A549 (cell line): ENCODE measurements around the gene NDUFS1. TPM values are rescaled to one million over a fixed set of nuclear protein-coding genes. Genes with fewer than 3 reads are reported as not detected.

Experiments
- ATAC-seq, 2 experiments: fragments of 200-7000 bp in 1 of 2; fragments of >200 bp in 1 of 2; cut with Nextera tagmentation in 1 of 2; cut with Tn5 transposase in 1 of 2; 3 replicates each; pipeline versions ENCODE4 v1.8.0 to v1.9.1; 2018 to 2020; ENCODE audit warnings: mild to moderate bottlenecking in 1 of 2, moderate library complexity in 1 of 2
- CTCF ChIA-PET: fragments of 300-600 bp; sonication (Branson Sonifier 250); formaldehyde crosslinking; extraction: SDS; loops from one replicate; lab custom pipeline; 2021; ENCODE audit warnings: antibody characterized with exemption, inconsistent platforms; lab: Yijun Ruan, JAX
- POLR2A ChIA-PET: fragments of 350-600 bp; formaldehyde crosslinking; extraction: SDS; loops from one replicate; lab custom pipeline; 2021; ENCODE audit warnings: antibody characterized with exemption, inconsistent platforms; lab: Yijun Ruan, JAX
- DNase-seq, 2 experiments: peaks; one replicate each; pipeline versions ENCODE4 v3.0.0 to v3.0.0-alpha.2; 2011 to 2016; ENCODE audit warnings: low read depth in 1 of 2, low spot score in 1 of 2
- FAIRE-seq: peaks from 2 replicates; lab custom pipeline; 2011; peaks lifted over from hg19 to GRCh38; lab: Jason Lieb, UNC
- H3K27ac ChIP-seq, 2 experiments: fragments of >200 bp; sonication (Bioruptor Twin); formaldehyde crosslinking; 3 replicates each; pipeline ENCODE4 v1.5.1; 2016 to 2017
- H3K4me1 ChIP-seq: fragments of >200 bp; sonication (Bioruptor Twin); formaldehyde crosslinking; 3 replicates; pipeline ENCODE4 v1.6.1; 2016
- H3K4me2 ChIP-seq: fragments of >200 bp; sonication (Bioruptor Twin); formaldehyde crosslinking; 3 replicates; pipeline ENCODE4 v1.6.1; 2016
- H3K4me3 ChIP-seq: fragments of >200 bp; sonication (Bioruptor Twin); formaldehyde crosslinking; 3 replicates; pipeline ENCODE4 v1.5.1; 2016
- H3K9me3 ChIP-seq: fragments of >200 bp; sonication (Bioruptor Twin); formaldehyde crosslinking; 3 replicates; pipeline ENCODE4 v1.6.1; 2016
- CHD2 ChIP-seq: fragments of 150-350 bp; IDR thresholded peaks from 2 replicates; pipeline ENCODE4 v1.6.1; 2014; ENCODE audit warnings: low read length; ENCODE audit not compliant: partially characterized antibody
- CTCF ChIP-seq: fragments of >200 bp; sonication (Bioruptor Twin); formaldehyde crosslinking; IDR thresholded peaks from 3 replicates; pipeline ENCODE4 v1.5.1; 2016
- FOSL2 ChIP-seq, 2 experiments: fragments of 450-650 bp in 1 of 2; fragments of >200 bp in 1 of 2; sonication (Bioruptor Twin) in 1 of 2; formaldehyde crosslinking; IDR thresholded peaks; 2 replicates each; pipeline versions ENCODE4 v1.5.0 to v1.6.1; 2016 to 2020; ENCODE audit warnings: mild to moderate bottlenecking in 1 of 2, moderate library complexity in 1 of 2
- HEYL ChIP-seq: fragments of 250-450 bp; sonication (Bioruptor Pico); IDR thresholded peaks from 2 replicates; pipeline ENCODE4 v1.8.0; 2021; ENCODE audit warnings: mild to moderate bottlenecking, moderate library complexity
- HOXA7 ChIP-seq: fragments of 250-450 bp; sonication (Bioruptor Pico); IDR thresholded peaks from 2 replicates; pipeline ENCODE4 v1.5.0; 2020; ENCODE audit warnings: mild to moderate bottlenecking, moderate library complexity
- RAD21 ChIP-seq, 2 experiments: fragments of >200 bp in 1 of 2; sonication (Bioruptor Twin) in 1 of 2; formaldehyde crosslinking in 1 of 2; IDR thresholded peaks in 1 of 2; conservative IDR thresholded peaks in 1 of 2; 2 replicates in 1 of 2; 3 replicates in 1 of 2; pipeline ENCODE4 v1.6.1; 2012 to 2018; ENCODE audit warnings: inconsistent platforms in 1 of 2
- RARB ChIP-seq: fragments of 250-450 bp; sonication (Bioruptor Pico); IDR thresholded peaks from 2 replicates; pipeline ENCODE4 v1.8.0; 2021; ENCODE audit warnings: mild to moderate bottlenecking, moderate library complexity
- RCOR1 ChIP-seq: fragments of 150-350 bp; IDR thresholded peaks from 2 replicates; pipeline ENCODE4 v1.6.1; 2014; ENCODE audit warnings: antibody characterized with exemption, low read length, low read depth
- RFX5 ChIP-seq: fragments of 450-650 bp; IDR thresholded peaks from 2 replicates; pipeline ENCODE4 v1.7.1; 2014; ENCODE audit warnings: antibody characterized with exemption, mild to moderate bottlenecking, moderate library complexity
- SREBF2 ChIP-seq: fragments of 450-650 bp; IDR thresholded peaks from 2 replicates; pipeline ENCODE4 v1.6.1; 2014; ENCODE audit warnings: mild to moderate bottlenecking, moderate library complexity
- ZC3H11A ChIP-seq: fragments of 450-650 bp; IDR thresholded peaks from 2 replicates; pipeline ENCODE4 v1.6.1; 2014; ENCODE audit warnings: antibody characterized with exemption, mild to moderate bottlenecking
- ZNF302 ChIP-seq: fragments of 250-450 bp; sonication (Bioruptor Pico); IDR thresholded peaks from 2 replicates; pipeline ENCODE4 v1.9.0; 2021; ENCODE audit warnings: inconsistent platforms, mild to moderate bottlenecking, moderate library complexity
- WGBS: methylation state at CpG from one replicate; pipeline ENCODE4 v1.1.6; 2017; ENCODE audit errors: missing lambda C conversion rate; 5-methylcytosine and 5-hydroxymethylcytosine counted together
- polyA plus RNA-seq, 4 experiments: library from polyadenylated mRNA; depleted of rRNA in 3 of 4; stranded (reverse); fragments of >200 nt; fragmentation: RNase III in 1 of 4; extraction: RNeasy Plus Mini Kit Qiagen cat#74134 plus additional on column Dnase treatment in 1 of 4; gene quantifications; 2 replicates in 3 of 4; 3 replicates in 1 of 4; pipeline ENCODE4 v1.2.3, GENCODE V29; 2011 to 2017
- TF ChIP-seq, protein P1 (sequence below): IDR thresholded peaks from 2 replicates; pipeline ENCODE4 v1.6.1; 2012
- TF ChIP-seq, protein P2 (sequence below): fragments of 450-650 bp; IDR thresholded peaks from 2 replicates; pipeline ENCODE4 v1.6.1; 2014; ENCODE audit warnings: antibody characterized with exemption
- TF ChIP-seq, protein P3 (sequence below): fragments of 200-600 bp; sonication (generic); IDR thresholded peaks from 2 replicates; pipeline ENCODE4 v1.6.1; 2016; ENCODE audit warnings: antibody characterized with exemption, mild to moderate bottlenecking, moderate library complexity

Gene NDUFS1
- polyA plus RNA-seq, 2 of the 4 experiments (the other 2 are of a cell fraction) = 86.7 to 134 TPM

DNA sequence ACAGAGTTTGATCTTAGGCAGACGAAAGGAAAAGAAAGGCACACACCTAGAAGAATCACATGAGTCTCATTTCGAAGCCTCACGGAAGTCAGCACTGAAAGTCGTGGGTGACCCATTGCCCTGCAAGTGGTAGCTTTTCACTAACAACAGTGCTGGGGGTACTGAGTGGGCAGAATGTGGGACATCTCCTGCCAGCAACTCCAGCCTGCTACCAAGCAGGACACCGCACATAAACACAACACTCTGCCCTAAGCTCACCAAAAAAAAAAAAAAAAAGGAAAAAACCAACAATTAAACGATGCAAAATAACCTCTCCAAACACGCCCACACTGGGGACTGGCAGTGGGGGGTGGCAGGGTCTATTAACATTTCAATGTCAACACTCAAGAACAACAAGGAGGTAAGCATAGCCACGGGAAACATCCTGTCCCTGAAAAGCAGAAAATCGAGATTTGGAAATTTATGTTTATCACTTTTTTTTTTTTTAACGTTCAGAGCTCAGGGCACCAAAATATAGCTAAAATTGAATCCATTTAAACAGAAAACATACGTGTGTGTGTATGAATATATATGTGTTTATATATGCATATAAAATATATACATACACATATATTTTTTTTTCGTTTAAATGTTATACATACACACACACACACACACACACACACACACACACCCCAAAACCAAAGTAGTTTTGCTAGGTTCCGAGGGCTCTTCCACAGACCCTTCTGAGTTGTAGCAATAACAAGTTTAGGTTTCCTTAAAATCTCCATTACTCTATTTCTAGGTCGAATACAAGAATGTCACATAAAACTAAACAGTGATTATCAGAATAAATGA is 75.4 kb downstream of the NDUFS1 start (continued):
- TF ChIP-seq CTCF (no peak), RFX5 (no peak), FOSL2 (IDR thresholded peaks at IDR 0.05) (no peak), FOSL2 (CRISPR knock-in tag; IDR thresholded peaks at IDR 0.05) (no peak)

DNA sequence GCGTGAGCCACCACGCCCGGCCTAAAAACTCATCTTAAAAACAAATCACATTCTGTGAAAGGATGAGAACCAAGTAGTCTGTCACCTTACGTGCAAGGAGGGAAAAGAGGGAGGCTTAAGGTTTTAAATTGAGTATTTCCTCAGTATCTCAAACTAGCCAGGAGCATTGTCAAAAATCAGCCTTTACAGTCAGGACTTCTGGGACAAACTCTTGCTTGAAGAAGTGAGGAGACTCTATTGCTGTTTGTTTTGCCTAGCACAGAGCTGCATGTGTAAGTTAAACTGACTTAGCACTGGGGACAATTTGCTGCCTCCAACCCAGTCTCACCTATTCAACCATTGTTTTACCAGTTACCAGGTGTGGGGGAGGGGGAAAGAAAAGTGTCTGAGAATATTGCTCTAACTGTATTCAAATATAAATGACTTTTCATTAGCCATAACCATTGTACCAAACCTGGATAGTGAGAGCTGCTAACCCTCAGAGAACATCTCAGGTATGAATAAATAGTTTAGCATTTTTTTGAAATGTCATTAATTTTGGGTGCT is 76.9 kb downstream of the NDUFS1 start:
- Histone ChIP-seq H3K4me3 (no peak overlapping the region), H3K27ac (no peak overlapping the region), H3K4me2 (no peak overlapping the region; the same call in 2 of the 3 replicates), H3K4me1 (peaks cover 23% of the 10 kb centered on the region; the same call in 2 of the 3 replicates), H3K9me3 (no peaks in the 10 kb centered on the region)
- 96% methylated on average over 4 of the region's 4 CpGs for WGBS
- FAIRE-seq (no peak), ATAC-seq (no peak), DNase-seq (no peak)
- ChIA-PET CTCF (no interaction called here), POLR2A (no interaction called here)
- TF ChIP-seq SREBF2 (no peak), ZC3H11A (no peak), CHD2 (no peak), HEYL (CRISPR knock-in tag) (no peak), RFX5 (no peak), RCOR1 (no peak), HOXA7 (CRISPR knock-in tag) (no peak)
- TF ChIP-seq, protein P1, sequence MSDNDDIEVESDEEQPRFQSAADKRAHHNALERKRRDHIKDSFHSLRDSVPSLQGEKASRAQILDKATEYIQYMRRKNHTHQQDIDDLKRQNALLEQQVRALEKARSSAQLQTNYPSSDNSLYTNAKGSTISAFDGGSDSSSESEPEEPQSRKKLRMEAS = no peak
- TF ChIP-seq, protein P2, sequence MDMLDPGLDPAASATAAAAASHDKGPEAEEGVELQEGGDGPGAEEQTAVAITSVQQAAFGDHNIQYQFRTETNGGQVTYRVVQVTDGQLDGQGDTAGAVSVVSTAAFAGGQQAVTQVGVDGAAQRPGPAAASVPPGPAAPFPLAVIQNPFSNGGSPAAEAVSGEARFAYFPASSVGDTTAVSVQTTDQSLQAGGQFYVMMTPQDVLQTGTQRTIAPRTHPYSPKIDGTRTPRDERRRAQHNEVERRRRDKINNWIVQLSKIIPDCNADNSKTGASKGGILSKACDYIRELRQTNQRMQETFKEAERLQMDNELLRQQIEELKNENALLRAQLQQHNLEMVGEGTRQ = no peak

- DNase-seq (no peak), FAIRE-seq (no peak)
- H3K4me3 ChIP-seq = no peak overlapping the region
- H3K4me2 ChIP-seq = no peak overlapping the region
- CTCF ChIA-PET = interaction anchor here (1.3 kb wide), 1 partner anchor 21 kb away, joined by 3 read pairs; no protein-coding TSS in a partner anchor
- WGBS = 78% methylated on average over 4 of the region's 4 CpGs
- TF ChIP-seq, protein P1 = no peak
- TF ChIP-seq ZNF302 = no peak
- no peak for TF ChIP-seq RAD21 (conservative IDR thresholded peaks at IDR 0.05 in 1 of 2, IDR thresholded peaks at IDR 0.05 in 1 of 2)
- no peak for TF ChIP-seq RARB (CRISPR knock-in tag)
- TF ChIP-seq, protein P3, sequence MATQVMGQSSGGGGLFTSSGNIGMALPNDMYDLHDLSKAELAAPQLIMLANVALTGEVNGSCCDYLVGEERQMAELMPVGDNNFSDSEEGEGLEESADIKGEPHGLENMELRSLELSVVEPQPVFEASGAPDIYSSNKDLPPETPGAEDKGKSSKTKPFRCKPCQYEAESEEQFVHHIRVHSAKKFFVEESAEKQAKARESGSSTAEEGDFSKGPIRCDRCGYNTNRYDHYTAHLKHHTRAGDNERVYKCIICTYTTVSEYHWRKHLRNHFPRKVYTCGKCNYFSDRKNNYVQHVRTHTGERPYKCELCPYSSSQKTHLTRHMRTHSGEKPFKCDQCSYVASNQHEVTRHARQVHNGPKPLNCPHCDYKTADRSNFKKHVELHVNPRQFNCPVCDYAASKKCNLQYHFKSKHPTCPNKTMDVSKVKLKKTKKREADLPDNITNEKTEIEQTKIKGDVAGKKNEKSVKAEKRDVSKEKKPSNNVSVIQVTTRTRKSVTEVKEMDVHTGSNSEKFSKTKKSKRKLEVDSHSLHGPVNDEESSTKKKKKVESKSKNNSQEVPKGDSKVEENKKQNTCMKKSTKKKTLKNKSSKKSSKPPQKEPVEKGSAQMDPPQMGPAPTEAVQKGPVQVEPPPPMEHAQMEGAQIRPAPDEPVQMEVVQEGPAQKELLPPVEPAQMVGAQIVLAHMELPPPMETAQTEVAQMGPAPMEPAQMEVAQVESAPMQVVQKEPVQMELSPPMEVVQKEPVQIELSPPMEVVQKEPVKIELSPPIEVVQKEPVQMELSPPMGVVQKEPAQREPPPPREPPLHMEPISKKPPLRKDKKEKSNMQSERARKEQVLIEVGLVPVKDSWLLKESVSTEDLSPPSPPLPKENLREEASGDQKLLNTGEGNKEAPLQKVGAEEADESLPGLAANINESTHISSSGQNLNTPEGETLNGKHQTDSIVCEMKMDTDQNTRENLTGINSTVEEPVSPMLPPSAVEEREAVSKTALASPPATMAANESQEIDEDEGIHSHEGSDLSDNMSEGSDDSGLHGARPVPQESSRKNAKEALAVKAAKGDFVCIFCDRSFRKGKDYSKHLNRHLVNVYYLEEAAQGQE = no peak
- TF ChIP-seq CHD2 = no peak
- TF ChIP-seq, all 56 proteins: peak for 0
- Histone ChIP-seq H3K27ac (no peak overlapping the region), H3K4me1 (peaks cover 23% of the 10 kb centered on the region; the same call in 2 of the 3 replicates), H3K9me3 (no peaks in the 10 kb centered on the region)
- no peak for ATAC-seq
- POLR2A ChIA-PET = no interaction called here
Measured at GRCh38 chr2:206080927-206081326, 78.3 kb downstream of the NDUFS1 start.
